Measurements from ENCODE around the gene CLIC6.

DNA sequence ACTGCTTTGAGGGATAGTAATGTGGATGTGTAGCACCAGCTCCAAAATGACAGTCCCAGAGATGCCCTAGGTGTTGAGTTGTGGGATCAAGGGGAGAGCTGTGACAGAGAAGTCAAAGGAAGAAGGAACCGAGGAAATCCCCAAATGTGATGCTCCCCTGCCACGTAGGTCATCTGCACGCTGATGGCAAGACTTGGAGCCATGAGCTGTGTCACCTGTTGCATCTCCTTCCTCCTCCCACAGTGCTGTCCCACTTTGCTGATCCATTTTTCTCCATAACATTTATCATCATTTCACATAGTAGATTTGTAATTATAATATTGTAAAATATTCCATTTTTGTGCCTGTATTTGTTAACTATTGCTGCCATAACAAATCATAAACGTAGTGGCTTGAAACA lies 36.3 kb upstream of the CLIC6 start:
- no peak for TF ChIP-seq CEBPB (IDR thresholded peaks at IDR 0.05)
- no peak for TF ChIP-seq MAX (IDR thresholded peaks at IDR 0.05)
- no peak for TF ChIP-seq EP300 (IDR thresholded peaks at IDR 0.05; ENCODE audit: borderline replicate concordance)
- no peak for TF ChIP-seq TAF1 (IDR thresholded peaks at IDR 0.05; ENCODE audit: low read depth)
- no peak for TF ChIP-seq YY1 (IDR thresholded peaks at IDR 0.05; ENCODE audit: low read depth)
- TF ChIP-seq RAD21 (IDR thresholded peaks at IDR 0.05; ENCODE audit: low read depth): no peak
- no peak for TF ChIP-seq ZBTB7A (IDR thresholded peaks at IDR 0.05; ENCODE audit: low read depth)
- no peak for TF ChIP-seq CREB1 (IDR thresholded peaks at IDR 0.05; ENCODE audit: low read depth)
- no peak for TF ChIP-seq USF1 (IDR thresholded peaks at IDR 0.05)
- TF ChIP-seq EGR1 (IDR thresholded peaks at IDR 0.05): no peak
- no peak for TF ChIP-seq TEAD4 (IDR thresholded peaks at IDR 0.05)
- TF ChIP-seq, protein P1, sequence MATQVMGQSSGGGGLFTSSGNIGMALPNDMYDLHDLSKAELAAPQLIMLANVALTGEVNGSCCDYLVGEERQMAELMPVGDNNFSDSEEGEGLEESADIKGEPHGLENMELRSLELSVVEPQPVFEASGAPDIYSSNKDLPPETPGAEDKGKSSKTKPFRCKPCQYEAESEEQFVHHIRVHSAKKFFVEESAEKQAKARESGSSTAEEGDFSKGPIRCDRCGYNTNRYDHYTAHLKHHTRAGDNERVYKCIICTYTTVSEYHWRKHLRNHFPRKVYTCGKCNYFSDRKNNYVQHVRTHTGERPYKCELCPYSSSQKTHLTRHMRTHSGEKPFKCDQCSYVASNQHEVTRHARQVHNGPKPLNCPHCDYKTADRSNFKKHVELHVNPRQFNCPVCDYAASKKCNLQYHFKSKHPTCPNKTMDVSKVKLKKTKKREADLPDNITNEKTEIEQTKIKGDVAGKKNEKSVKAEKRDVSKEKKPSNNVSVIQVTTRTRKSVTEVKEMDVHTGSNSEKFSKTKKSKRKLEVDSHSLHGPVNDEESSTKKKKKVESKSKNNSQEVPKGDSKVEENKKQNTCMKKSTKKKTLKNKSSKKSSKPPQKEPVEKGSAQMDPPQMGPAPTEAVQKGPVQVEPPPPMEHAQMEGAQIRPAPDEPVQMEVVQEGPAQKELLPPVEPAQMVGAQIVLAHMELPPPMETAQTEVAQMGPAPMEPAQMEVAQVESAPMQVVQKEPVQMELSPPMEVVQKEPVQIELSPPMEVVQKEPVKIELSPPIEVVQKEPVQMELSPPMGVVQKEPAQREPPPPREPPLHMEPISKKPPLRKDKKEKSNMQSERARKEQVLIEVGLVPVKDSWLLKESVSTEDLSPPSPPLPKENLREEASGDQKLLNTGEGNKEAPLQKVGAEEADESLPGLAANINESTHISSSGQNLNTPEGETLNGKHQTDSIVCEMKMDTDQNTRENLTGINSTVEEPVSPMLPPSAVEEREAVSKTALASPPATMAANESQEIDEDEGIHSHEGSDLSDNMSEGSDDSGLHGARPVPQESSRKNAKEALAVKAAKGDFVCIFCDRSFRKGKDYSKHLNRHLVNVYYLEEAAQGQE (IDR thresholded peaks at IDR 0.05; ENCODE audit: low read depth): no peak
